ENCODE results near the gene PIP5K1B.

DNA sequence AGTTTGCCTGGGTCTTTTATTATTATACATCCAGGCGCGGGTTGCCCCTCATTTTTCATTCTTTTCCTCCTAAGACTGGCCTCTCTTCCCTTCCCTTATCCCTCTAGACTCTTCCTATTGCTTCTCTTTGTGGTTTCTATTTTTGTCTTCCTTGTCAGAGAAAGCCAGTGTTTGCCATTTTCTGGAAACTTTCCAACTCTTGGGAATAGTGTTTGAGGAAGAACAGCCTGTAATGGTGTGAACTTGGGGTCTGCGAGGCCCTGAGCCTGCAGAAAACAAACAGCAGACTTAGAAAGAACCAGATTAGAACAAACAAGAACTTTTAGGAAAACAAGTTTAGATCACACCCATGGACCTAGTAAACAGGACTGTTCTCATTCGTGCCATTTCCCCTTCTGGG, 293.3 kb downstream of the PIP5K1B start:
- TF ChIP-seq SIN3A (IDR thresholded peaks at IDR 0.05; ENCODE audit: borderline replicate concordance, insufficient read depth, low read length): no peak
- TF ChIP-seq, protein P1, sequence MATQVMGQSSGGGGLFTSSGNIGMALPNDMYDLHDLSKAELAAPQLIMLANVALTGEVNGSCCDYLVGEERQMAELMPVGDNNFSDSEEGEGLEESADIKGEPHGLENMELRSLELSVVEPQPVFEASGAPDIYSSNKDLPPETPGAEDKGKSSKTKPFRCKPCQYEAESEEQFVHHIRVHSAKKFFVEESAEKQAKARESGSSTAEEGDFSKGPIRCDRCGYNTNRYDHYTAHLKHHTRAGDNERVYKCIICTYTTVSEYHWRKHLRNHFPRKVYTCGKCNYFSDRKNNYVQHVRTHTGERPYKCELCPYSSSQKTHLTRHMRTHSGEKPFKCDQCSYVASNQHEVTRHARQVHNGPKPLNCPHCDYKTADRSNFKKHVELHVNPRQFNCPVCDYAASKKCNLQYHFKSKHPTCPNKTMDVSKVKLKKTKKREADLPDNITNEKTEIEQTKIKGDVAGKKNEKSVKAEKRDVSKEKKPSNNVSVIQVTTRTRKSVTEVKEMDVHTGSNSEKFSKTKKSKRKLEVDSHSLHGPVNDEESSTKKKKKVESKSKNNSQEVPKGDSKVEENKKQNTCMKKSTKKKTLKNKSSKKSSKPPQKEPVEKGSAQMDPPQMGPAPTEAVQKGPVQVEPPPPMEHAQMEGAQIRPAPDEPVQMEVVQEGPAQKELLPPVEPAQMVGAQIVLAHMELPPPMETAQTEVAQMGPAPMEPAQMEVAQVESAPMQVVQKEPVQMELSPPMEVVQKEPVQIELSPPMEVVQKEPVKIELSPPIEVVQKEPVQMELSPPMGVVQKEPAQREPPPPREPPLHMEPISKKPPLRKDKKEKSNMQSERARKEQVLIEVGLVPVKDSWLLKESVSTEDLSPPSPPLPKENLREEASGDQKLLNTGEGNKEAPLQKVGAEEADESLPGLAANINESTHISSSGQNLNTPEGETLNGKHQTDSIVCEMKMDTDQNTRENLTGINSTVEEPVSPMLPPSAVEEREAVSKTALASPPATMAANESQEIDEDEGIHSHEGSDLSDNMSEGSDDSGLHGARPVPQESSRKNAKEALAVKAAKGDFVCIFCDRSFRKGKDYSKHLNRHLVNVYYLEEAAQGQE (IDR thresholded peaks at IDR 0.05; ENCODE audit: insufficient read depth in 1 of 2, low read depth in 2 of 2, low read length in 2 of 2): no peak

Data from PFSK-1 (cell line).